ENCODE data around the gene PGAP6.
"Not testable (repeated sequence)": the region's sequence is repeated elsewhere in the genome, so short reads cannot be mapped to it uniquely, and the experiment has no call there.

Gene PGAP6, protein sequence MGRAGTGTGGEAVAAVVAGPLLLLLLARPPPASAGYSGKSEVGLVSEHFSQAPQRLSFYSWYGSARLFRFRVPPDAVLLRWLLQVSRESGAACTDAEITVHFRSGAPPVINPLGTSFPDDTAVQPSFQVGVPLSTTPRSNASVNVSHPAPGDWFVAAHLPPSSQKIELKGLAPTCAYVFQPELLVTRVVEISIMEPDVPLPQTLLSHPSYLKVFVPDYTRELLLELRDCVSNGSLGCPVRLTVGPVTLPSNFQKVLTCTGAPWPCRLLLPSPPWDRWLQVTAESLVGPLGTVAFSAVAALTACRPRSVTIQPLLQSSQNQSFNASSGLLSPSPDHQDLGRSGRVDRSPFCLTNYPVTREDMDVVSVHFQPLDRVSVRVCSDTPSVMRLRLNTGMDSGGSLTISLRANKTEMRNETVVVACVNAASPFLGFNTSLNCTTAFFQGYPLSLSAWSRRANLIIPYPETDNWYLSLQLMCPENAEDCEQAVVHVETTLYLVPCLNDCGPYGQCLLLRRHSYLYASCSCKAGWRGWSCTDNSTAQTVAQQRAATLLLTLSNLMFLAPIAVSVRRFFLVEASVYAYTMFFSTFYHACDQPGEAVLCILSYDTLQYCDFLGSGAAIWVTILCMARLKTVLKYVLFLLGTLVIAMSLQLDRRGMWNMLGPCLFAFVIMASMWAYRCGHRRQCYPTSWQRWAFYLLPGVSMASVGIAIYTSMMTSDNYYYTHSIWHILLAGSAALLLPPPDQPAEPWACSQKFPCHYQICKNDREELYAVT

GRCh38 chr16:381789-382717 lies at the start of gene PGAP6:
TSS of gene PGAP6 (minus strand) at chr16:381978. CDS start at chr16:381821, 157 bp downstream.
- DNase-seq (ENCODE audit: low read depth in 1 of 2, low spot score in 1 of 2) = peak; percentile 47 to 65

DNA sequence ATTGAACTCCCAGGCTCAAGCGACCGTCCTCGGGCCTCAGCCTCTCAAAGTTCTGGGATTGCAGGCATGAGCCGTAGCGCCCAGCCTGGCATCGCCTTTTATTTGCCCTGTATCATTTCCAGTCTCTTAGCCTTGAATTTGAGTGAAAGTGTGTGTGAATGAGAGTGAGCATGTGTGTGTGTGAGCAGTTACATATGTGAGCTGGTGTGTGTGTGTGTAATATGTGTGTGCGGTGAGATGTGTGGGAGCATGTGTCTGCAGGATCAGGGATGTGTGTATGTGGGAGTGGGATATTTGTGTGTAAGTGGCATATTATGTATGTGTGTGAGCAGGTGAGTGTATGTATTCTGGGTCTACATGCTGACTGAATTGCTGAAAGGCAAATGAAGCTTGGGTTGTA lies 49.1 kb upstream of the PGAP6 start:
- no peak for DNase-seq (ENCODE audit: low read depth in 1 of 2, low spot score in 1 of 2)

- DNase-seq (ENCODE audit: low read depth in 1 of 2, low spot score in 1 of 2) = no peak
Measured at GRCh38 chr16:427250-427649, 45.5 kb upstream of the PGAP6 start.

- DNase-seq (ENCODE audit: low read depth in 1 of 2, low spot score in 1 of 2) = no peak
Measured at GRCh38 chr16:426906-427249, 45.1 kb upstream of the PGAP6 start.

DNA sequence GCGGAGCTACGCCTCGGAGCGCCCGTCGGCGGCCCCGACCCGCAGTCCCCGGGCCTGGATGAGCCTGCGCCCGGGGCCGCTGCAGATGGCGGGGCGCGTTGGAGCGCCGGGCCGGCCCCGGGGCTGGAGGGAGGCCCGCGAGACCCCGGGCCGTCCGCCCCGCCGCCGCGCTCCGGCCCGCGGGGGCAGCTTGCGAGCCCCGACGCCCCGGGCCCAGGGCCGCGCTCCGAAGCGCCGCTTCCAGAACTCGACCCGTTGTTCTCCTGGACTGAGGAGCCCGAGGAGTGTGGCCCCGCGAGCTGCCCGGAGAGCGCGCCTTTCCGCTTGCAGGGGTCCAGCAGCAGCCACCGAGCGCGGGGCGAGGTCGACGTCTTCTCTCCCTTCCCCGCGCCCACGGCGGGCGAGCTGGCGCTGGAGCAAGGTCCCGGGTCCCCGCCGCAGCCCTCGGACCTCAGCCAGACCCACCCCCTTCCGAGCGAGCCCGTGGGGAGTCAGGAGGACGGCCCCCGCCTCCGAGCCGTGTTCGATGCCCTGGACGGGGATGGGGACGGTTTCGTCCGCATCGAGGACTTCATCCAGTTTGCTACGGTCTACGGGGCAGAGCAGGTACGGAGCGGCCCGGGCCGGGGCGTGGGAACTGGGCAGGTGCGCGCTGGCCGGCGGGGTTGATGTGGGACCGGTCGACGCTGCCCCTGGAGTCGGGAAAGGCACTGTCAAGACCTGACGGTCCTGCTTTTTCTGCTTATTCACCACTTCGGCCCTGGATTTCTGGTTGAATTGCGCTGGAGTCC lies 44.5 kb upstream of the PGAP6 start:
- DNase-seq (ENCODE audit: low read depth in 1 of 2, low spot score in 1 of 2) = no peak

DNA sequence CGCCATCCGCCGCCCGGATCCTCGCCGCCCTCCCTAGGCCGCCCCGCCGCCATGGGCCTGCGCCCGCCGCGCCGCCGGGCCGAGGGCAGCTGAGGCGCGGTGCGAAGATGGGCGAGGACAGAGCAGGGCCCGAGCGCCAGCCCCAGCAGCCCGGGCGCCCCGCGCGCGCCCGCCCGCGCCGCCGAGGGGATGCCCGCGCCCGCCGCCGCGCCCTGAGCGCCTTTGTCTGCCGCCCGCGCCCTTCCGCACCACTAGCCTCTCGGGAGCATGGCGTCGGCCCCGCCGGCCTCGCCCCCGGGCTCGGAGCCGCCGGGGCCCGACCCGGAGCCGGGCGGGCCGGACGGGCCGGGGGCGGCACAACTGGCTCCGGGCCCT lies 43.9 kb upstream of the PGAP6 start:
- DNase-seq (ENCODE audit: low read depth in 1 of 2, low spot score in 1 of 2) = peak in 1 of 2 donors; percentile 26

DNA sequence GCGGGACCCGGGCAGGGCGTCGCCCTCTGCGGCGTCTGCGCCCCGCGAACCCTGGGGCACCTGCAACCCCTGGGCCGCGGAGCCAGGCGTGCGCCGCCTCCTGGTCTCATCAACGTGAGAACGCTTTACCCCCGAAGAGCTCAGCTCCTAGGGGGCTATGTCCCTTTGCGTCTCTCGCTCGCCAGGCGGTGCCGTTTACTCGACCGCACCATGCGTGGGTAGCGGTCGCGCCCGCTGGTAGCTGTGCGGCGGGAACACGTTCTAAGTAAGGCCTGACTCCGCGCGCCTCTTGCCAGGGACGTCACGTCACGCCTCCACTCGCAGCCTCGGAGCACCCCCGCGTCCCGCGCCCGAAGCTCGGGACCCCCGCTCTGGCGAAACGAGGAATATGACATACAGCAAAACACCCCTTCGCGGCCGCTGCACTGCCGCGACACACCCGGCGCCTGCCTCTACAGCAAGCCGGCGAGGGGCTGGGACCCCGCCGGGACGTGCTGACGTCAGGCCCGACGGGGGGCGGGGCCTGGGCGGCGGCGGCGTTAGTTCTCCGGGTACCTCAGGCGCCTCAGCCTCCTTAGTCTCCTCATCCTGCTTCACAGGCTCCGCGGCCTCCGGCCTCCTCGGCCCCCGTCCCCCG lies 43.4 kb upstream of the PGAP6 start, which contains the start of gene RAB11FIP3:
RAB11FIP3 (plus strand) TSS at position 568 of the 637 bp plus-strand sequence. CDS start 358 bp downstream, outside the sequence.
- DNase-seq (ENCODE audit: low read depth in 1 of 2, low spot score in 1 of 2) = peak; percentile 73 to 85

GRCh38 chr16:424623-425081 lies 42.9 kb upstream of the PGAP6 start:
- no peak for DNase-seq (ENCODE audit: low read depth in 1 of 2, low spot score in 1 of 2)

DNA sequence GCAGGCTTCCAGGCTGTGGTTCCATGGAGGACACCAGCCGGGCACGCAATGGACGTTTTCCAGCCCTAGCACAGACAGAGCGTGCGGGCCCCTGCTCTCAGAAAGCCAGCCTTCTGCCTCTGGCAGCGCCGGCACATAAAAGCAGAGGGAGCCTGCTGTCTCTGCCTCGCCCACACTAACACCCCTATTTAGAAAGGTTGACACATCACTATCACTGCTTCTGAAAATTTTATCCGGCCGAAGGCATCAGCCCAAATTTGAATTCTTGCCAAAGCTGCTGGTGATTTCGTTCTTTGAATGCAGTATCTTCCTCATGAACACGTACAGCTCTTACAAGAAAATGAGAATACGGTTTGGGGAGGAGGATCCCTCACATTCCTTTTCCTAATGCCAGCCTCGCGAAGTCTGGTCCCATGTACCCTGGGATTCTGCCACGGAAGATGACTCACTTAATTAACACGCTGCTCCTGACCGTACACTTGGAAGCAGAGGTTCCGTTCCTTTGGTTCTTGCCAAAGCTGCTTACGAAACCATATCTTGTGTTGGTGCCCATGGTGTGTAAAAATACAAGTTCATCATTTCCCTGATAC lies 42.4 kb upstream of the PGAP6 start:
- DNase-seq (ENCODE audit: low read depth in 1 of 2, low spot score in 1 of 2) = no peak

DNA sequence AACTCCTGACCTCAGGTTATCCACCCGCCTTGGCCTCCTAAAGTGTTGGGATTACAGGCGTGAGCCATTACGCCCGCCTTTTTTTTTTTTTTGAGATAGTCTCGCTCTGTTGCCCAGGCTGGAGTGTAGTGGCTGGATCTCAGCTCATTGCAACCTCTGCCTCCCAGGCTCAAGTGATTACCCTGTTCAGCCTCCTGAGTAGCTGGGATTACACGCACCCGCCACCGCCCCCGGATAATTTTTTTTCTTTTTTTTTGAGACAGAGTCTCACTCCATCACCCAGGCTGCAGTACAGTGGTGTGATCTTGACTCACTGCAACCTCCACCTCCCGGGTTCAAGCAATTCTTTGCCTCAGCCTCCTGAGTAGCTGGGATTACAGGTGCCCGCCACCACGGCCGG lies 40.4 kb upstream of the PGAP6 start:
- not testable (repeated sequence) for DNase-seq (ENCODE audit: low read depth in 1 of 2, low spot score in 1 of 2)

- DNase-seq (ENCODE audit: low read depth in 1 of 2, low spot score in 1 of 2) = not testable (repeated sequence)
Measured at GRCh38 chr16:415170-415498, 33.4 kb upstream of the PGAP6 start.

GRCh38 chr16:414395-415169 lies 32.8 kb upstream of the PGAP6 start:
- DNase-seq (ENCODE audit: low read depth in 1 of 2, low spot score in 1 of 2) = no peak

DNA sequence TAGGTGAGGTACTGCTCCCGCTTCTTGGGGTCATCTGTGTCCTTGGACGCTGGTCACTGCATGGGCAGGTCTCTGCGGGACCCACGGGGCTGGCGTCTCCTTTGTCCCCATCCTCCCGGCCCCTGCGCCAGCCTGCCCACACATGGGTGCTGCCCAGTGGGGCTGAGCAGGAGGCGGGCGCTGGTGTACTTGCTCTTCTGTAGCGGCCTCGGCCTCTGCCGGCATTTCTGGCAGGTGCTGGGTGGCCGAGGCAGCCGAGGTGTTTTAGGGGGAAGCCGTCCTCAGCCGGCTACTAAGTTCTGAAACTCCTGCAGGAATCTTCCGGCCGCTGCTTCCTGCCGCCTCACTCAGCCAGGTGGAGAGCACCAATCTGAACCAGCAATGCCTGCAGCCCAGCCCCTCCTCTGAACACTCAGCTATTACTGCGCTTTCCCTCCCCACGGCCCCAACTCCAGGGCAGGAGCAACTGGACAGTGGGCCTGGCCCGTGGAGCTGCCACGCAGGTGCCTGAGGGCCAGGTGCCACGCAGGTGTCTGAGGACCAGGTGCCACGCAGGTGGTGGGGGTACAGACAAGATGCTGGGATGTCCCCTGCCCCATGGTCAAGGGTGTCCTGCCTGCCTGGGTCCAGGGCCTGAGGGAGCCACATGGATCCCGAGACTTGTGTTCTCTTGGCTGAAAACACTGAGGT lies 29.9 kb upstream of the PGAP6 start:
- no peak for DNase-seq (ENCODE audit: low read depth in 1 of 2, low spot score in 1 of 2)

DNA sequence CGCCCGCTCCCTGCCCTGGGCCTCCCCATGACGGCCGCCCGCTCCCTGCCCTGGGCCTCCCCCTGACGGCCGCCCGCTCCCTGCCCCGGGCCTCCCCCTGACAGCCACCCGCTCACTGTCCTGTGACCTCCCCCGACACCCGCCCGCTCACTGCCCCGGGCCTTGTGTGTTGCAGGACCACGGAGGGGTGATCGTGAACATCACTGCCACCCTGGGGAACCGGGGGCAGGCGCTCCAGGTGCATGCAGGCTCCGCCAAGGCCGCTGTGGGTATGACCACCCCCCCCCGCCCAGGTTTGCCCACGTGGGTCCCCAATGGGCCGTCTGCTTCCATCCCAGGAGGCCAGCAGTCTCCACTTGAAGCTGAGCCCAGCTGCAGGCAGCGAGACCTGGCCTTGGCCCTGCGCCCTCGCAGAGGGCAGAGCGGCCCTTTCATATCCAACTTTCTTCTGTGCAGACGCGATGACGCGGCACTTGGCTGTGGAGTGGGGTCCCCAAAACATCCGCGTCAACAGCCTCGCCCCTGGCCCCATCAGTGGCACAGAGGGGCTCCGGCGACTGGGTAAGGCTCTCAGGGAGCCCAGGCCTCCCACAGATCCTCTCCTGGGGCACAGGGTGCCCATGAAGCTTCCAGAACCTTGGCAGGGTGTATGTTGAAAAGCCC lies 28.9 kb upstream of the PGAP6 start:
- no peak for DNase-seq (ENCODE audit: low read depth in 1 of 2, low spot score in 1 of 2)

DNA sequence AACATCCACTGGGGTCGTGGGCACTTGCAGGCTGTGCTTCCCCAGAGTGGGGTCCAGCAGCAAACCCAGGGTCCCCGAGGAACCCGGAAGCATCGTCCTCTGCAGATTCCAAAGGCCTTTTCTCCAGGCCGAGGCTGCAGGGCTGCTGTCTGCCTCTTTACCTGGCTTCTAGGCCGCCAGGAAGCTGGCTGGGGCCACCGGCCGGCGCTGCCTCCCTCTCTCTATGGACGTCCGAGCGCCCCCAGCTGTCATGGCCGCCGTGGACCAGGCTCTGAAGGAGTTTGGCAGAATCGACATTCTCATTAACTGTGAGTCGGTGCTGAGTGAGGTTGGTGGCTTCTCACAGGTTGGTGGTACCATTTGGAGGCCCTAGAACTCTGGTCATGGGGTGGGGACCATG lies 25.5 kb upstream of the PGAP6 start:
- no peak for DNase-seq (ENCODE audit: low read depth in 1 of 2, low spot score in 1 of 2)

- DNase-seq (ENCODE audit: low read depth in 1 of 2, low spot score in 1 of 2) = no peak
Measured at GRCh38 chr16:405548-406506, 24.0 kb upstream of the PGAP6 start.
